ENCODE results near the gene POU6F2. TPM values are rescaled to one million over a fixed set of nuclear protein-coding genes. Genes with fewer than 3 reads are reported as not detected.

Gene POU6F2
- polyA plus RNA-seq, 2 of the 4 experiments (the other 2 are of a cell fraction) = not detected

DNA sequence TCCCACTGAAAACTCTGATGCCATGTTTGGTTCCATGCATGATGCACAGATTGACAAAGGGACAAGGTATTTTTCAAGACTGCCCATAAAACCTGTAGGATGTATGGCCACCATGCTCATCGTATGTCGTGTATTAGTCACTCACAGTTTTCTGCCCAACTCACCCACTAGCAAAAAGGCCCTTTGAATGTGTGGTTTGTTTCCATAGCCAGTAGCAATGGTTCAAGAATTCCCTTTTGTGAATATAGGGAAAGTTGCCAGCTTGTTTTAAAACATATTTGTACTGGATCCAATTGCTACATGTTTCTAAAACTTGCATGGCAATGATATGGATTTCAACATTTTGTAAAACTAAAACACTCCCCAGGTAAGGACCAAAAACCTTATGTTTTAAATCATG is 307.5 kb downstream of the POU6F2 start (continued):
- no peak for TF ChIP-seq CBX2 (IDR thresholded peaks at IDR 0.05; ENCODE audit: borderline replicate concordance, low read depth)

DNA sequence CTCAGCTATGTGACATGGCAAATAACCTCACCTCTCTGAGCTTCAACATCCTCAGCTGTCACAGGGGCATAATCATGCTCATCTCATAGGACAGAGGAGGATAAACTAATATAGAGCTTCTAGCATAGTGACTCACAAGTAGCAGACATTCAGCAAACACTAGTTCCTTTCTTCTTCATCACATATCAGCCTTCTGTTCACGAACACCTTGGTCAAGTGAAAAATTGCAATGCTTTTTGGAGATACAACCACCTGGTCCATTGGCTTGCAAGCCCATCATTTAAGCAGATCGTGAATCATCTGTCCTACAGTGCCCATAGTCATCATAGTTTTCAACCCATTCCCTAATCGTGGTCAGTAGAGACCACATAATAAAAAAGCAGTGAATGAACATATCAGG is 310.6 kb downstream of the POU6F2 start:
- FAIRE-seq (no peak), ATAC-seq (no peak), DNase-seq (ENCODE audit: low read depth in 1 of 2, low spot score in 1 of 2) (no peak)
- WGBS (ENCODE audit: missing lambda C conversion rate) = 2% methylated on average over 3 of the region's 3 CpGs
- POLR2A ChIA-PET = no interaction called here
- H3K4me3 ChIP-seq = no peak overlapping the region
- no peaks in the 10 kb centered on the region for H3K9me3 ChIP-seq
- CTCF ChIA-PET = no interaction called here
- TF ChIP-seq NPAS2 (CRISPR knock-in tag; IDR thresholded peaks at IDR 0.05; ENCODE audit: borderline replicate concordance) (no peak), MAZ (IDR thresholded peaks at IDR 0.05; ENCODE audit: borderline replicate concordance, low read depth, low read length) (no peak), EHMT2 (IDR thresholded peaks at IDR 0.05; ENCODE audit: low read depth) (no peak), TFCP2L1 (CRISPR knock-in tag; IDR thresholded peaks at IDR 0.05) (no peak), ZC3H11A (IDR thresholded peaks at IDR 0.05) (no peak), BHLHE40 (IDR thresholded peaks at IDR 0.05; ENCODE audit: low read depth, low read length) (no peak), MYC (IDR thresholded peaks at IDR 0.05; ENCODE audit: borderline replicate concordance, low read length) (no peak), FOSL2 (IDR thresholded peaks at IDR 0.05) (no peak), FOSL2 (CRISPR knock-in tag; IDR thresholded peaks at IDR 0.05) (no peak), NFE2L2 (conservative IDR thresholded peaks at IDR 0.05; ENCODE audit: low read length) (no peak), NR3C1 (IDR thresholded peaks at IDR 0.05) (no peak), FOXS1 (CRISPR knock-in tag; IDR thresholded peaks at IDR 0.05) (no peak), MAFK (IDR thresholded peaks at IDR 0.05; ENCODE audit: partially characterized antibody) (no peak), PHF8 (IDR thresholded peaks at IDR 0.05; ENCODE audit: borderline replicate concordance, low read depth) (no peak), GATA3 (IDR thresholded peaks at IDR 0.05; ENCODE audit: borderline replicate concordance) (no peak), CBX2 (IDR thresholded peaks at IDR 0.05; ENCODE audit: borderline replicate concordance, low read depth) (no peak)
- TF ChIP-seq, protein P1, sequence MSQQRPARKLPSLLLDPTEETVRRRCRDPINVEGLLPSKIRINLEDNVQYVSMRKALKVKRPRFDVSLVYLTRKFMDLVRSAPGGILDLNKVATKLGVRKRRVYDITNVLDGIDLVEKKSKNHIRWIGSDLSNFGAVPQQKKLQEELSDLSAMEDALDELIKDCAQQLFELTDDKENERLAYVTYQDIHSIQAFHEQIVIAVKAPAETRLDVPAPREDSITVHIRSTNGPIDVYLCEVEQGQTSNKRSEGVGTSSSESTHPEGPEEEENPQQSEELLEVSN (IDR thresholded peaks at IDR 0.05; ENCODE audit: borderline replicate concordance, low read depth) = no peak
- TF ChIP-seq, protein P2, sequence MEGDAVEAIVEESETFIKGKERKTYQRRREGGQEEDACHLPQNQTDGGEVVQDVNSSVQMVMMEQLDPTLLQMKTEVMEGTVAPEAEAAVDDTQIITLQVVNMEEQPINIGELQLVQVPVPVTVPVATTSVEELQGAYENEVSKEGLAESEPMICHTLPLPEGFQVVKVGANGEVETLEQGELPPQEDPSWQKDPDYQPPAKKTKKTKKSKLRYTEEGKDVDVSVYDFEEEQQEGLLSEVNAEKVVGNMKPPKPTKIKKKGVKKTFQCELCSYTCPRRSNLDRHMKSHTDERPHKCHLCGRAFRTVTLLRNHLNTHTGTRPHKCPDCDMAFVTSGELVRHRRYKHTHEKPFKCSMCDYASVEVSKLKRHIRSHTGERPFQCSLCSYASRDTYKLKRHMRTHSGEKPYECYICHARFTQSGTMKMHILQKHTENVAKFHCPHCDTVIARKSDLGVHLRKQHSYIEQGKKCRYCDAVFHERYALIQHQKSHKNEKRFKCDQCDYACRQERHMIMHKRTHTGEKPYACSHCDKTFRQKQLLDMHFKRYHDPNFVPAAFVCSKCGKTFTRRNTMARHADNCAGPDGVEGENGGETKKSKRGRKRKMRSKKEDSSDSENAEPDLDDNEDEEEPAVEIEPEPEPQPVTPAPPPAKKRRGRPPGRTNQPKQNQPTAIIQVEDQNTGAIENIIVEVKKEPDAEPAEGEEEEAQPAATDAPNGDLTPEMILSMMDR (IDR thresholded peaks at IDR 0.05) = no peak
- TF ChIP-seq, protein P3, sequence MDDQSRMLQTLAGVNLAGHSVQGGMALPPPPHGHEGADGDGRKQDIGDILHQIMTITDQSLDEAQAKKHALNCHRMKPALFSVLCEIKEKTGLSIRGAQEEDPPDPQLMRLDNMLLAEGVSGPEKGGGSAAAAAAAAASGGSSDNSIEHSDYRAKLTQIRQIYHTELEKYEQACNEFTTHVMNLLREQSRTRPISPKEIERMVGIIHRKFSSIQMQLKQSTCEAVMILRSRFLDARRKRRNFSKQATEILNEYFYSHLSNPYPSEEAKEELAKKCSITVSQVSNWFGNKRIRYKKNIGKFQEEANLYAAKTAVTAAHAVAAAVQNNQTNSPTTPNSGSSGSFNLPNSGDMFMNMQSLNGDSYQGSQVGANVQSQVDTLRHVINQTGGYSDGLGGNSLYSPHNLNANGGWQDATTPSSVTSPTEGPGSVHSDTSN (IDR thresholded peaks at IDR 0.05) = no peak
- TF ChIP-seq, protein P4, sequence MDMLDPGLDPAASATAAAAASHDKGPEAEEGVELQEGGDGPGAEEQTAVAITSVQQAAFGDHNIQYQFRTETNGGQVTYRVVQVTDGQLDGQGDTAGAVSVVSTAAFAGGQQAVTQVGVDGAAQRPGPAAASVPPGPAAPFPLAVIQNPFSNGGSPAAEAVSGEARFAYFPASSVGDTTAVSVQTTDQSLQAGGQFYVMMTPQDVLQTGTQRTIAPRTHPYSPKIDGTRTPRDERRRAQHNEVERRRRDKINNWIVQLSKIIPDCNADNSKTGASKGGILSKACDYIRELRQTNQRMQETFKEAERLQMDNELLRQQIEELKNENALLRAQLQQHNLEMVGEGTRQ (IDR thresholded peaks at IDR 0.05) = no peak
- H3K4me2 ChIP-seq = no peak overlapping the region
- no peaks in the 10 kb centered on the region for H3K4me1 ChIP-seq
- H3K27ac ChIP-seq = no peak overlapping the region

DNA sequence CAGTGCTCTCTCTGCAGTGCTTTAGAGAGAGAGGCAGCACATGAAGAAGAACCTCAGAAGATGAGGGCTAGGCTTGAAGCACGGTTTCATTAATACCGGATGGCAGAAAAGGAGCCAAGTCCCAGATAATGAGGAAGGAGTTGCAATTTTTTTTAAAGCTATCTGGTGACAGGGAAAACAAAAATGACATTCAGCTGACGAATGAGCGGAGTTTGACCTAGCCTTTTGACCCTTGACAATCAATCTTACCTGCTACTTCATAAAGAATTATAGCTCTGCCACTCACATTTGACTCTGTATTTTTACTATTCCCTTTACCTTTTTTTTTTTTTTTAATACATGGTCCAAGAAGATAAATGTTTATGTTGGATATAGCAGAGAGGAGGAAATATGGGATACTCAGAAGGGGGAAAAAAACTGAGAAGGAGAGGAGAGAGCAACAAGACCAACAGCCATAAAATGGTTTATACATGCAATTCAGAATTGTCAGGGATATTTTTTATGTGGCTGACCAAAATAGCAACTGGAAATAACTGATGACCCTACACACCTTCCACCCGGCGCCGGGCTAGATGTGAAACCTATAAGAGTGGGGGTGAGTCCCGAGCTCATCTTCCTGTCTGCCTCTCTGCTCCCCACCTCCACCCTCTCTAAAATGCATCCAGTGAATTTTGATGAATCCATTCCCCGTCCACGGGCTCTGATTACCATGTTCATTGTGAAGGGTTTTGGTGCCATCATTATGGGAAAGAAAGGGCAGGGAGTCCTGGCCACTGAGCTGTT is 314.1 kb downstream of the POU6F2 start:
- CTCF ChIA-PET = no interaction called here
- H3K4me2 ChIP-seq = no peak overlapping the region
- POLR2A ChIA-PET = no interaction called here
- DNase-seq (ENCODE audit: low read depth in 1 of 2, low spot score in 1 of 2) (no peak), FAIRE-seq (no peak), ATAC-seq (no peak)
- no peak for TF ChIP-seq EP300 (IDR thresholded peaks at IDR 0.05)
- 0 out of 3 replicates have a peak, but pooled peaks cover 2% of the 10 kb centered on the region for H3K9me3 ChIP-seq
- H3K4me1 ChIP-seq = no peaks in the 10 kb centered on the region
- H3K4me3 ChIP-seq = no peak overlapping the region
- 14% methylated on average over 10 of the region's 10 CpGs for WGBS (ENCODE audit: missing lambda C conversion rate)
- H3K27ac ChIP-seq = no peak overlapping the region
